Left renal pelvis (tissue), 4 donors: ENCODE data around the gene WDFY2. TPM values are rescaled to one million over a fixed set of nuclear protein-coding genes. Genes with fewer than 3 reads are reported as not detected.
"Not testable (repeated sequence)": the region's sequence is repeated elsewhere in the genome, so short reads cannot be mapped to it uniquely, and the experiment has no call there.

Source experiments
- DNase-seq, 4 donors: peaks; one replicate each; pipeline ENCODE4 v3.0.0-alpha.2; 2013; ENCODE audit warnings: low read depth in 4 of 4, low spot score in 3 of 4
- polyA plus RNA-seq, 4 donors: library from polyadenylated mRNA; unstranded; fragments of 120-200 nt; gene quantifications; one replicate each; pipeline ENCODE4 v1.2.1, GENCODE V29; 2013; ENCODE audit not compliant: insufficient read length in 4 of 4

WDFY2 gene
- polyA plus RNA-seq, 4 donors: 12.2 to 18.1 (median 12.8) TPM

GRCh38 chr13:51562011-51562671, 22.1 kb upstream of the WDFY2 start:
- no peak for DNase-seq

- DNase-seq: no peak
Measured at GRCh38 chr13:51564252-51564651, 20.0 kb upstream of the WDFY2 start.

- DNase-seq: no peak
Measured at GRCh38 chr13:51564671-51565070, 19.6 kb upstream of the WDFY2 start.

GRCh38 chr13:51569001-51569400, 15.3 kb upstream of the WDFY2 start:
- not testable (repeated sequence) for DNase-seq

- DNase-seq: no peak
Measured at GRCh38 chr13:51576754-51577153, 7.5 kb upstream of the WDFY2 start.

GRCh38 chr13:51577690-51578089, 6.6 kb upstream of the WDFY2 start:
- DNase-seq: no peak

- no peak for DNase-seq
Measured at GRCh38 chr13:51579676-51580075, 4.6 kb upstream of the WDFY2 start.

GRCh38 chr13:51581148-51581820, 3.0 kb upstream of the WDFY2 start:
- DNase-seq: no peak

GRCh38 chr13:51583469-51583874, 790 bp upstream of the WDFY2 start:
- DNase-seq: no peak

- DNase-seq: peak in 3 of 4 donors; percentile 28 to 58 (median 40)
Measured at GRCh38 chr13:51584731-51585672, 740 bp downstream of the WDFY2 start.

GRCh38 chr13:51585696-51586095, 1.4 kb downstream of the WDFY2 start:
- no peak for DNase-seq

- no peak for DNase-seq
Measured at GRCh38 chr13:51587372-51587771, 3.1 kb downstream of the WDFY2 start.

GRCh38 chr13:51588406-51588949, 4.2 kb downstream of the WDFY2 start:
- DNase-seq: no peak

GRCh38 chr13:51589793-51590192, 5.5 kb downstream of the WDFY2 start:
- DNase-seq: no peak

GRCh38 chr13:51590231-51590970, 6.1 kb downstream of the WDFY2 start:
- DNase-seq: no peak

- DNase-seq: no peak
Measured at GRCh38 chr13:51590971-51591627, 6.8 kb downstream of the WDFY2 start.

GRCh38 chr13:51591938-51592337, 7.7 kb downstream of the WDFY2 start:
- not testable (repeated sequence) for DNase-seq

GRCh38 chr13:51594432-51594831, 10.2 kb downstream of the WDFY2 start:
- DNase-seq: no peak

GRCh38 chr13:51595416-51595815, 11.2 kb downstream of the WDFY2 start:
- no peak for DNase-seq

- DNase-seq: no peak
Measured at GRCh38 chr13:51596541-51596940, 12.3 kb downstream of the WDFY2 start.
